Measurements from ENCODE around the gene GPR12.
"Not testable (repeated sequence)": the region's sequence is repeated elsewhere in the genome, so short reads cannot be mapped to it uniquely, and the experiment has no call there.

The GPR12 gene

GRCh38 chr13:26747706-26748105 is 12.9 kb downstream of the GPR12 start:
- no peak for DNase-seq (ENCODE audit: low read depth)

- no peak for DNase-seq (ENCODE audit: low read depth)
Observed at GRCh38 chr13:26743971-26744370, 16.6 kb downstream of the GPR12 start.

GRCh38 chr13:26742691-26743358 is 17.8 kb downstream of the GPR12 start:
- no peak for DNase-seq (ENCODE audit: low read depth)

- DNase-seq (ENCODE audit: low read depth) = no peak
Observed at GRCh38 chr13:26735677-26736076, 24.9 kb downstream of the GPR12 start.

- DNase-seq (ENCODE audit: low read depth) = no peak
Observed at GRCh38 chr13:26727633-26728032, 33.0 kb downstream of the GPR12 start.

GRCh38 chr13:26727122-26727521 is 33.5 kb downstream of the GPR12 start:
- DNase-seq (ENCODE audit: low read depth) = no peak

GRCh38 chr13:26726684-26727083 is 33.9 kb downstream of the GPR12 start:
- no peak for DNase-seq (ENCODE audit: low read depth)

- not testable (repeated sequence) for DNase-seq (ENCODE audit: low read depth)
Observed at GRCh38 chr13:26723620-26724019, 37.0 kb downstream of the GPR12 start.

- DNase-seq (ENCODE audit: low read depth) = no peak
Observed at GRCh38 chr13:26722321-26722720, 38.3 kb downstream of the GPR12 start.

- peak; percentile 5 for DNase-seq (ENCODE audit: low read depth)
Observed at GRCh38 chr13:26721251-26722121, 39.1 kb downstream of the GPR12 start.

- no peak for DNase-seq (ENCODE audit: low read depth)
Observed at GRCh38 chr13:26719356-26719945, 41.1 kb downstream of the GPR12 start.

- no peak for DNase-seq (ENCODE audit: low read depth)
Observed at GRCh38 chr13:26718872-26719271, 41.7 kb downstream of the GPR12 start.

- DNase-seq (ENCODE audit: low read depth) = no peak
Observed at GRCh38 chr13:26718146-26718545, 42.4 kb downstream of the GPR12 start.

- no peak for DNase-seq (ENCODE audit: low read depth)
Observed at GRCh38 chr13:26716984-26717383, 43.6 kb downstream of the GPR12 start.

- no peak for DNase-seq (ENCODE audit: low read depth)
Observed at GRCh38 chr13:26713341-26713740, 47.2 kb downstream of the GPR12 start.

GRCh38 chr13:26711211-26711610 is 49.4 kb downstream of the GPR12 start:
- no peak for DNase-seq (ENCODE audit: low read depth)

GRCh38 chr13:26710166-26710565 is 50.4 kb downstream of the GPR12 start:
- DNase-seq (ENCODE audit: low read depth) = no peak

GRCh38 chr13:26709461-26709860 is 51.1 kb downstream of the GPR12 start:
- DNase-seq (ENCODE audit: low read depth) = no peak

- no peak for DNase-seq (ENCODE audit: low read depth)
Observed at GRCh38 chr13:26708007-26708297, 52.6 kb downstream of the GPR12 start.

GRCh38 chr13:26707122-26708006 is 53.2 kb downstream of the GPR12 start:
- no peak for DNase-seq (ENCODE audit: low read depth)

GRCh38 chr13:26706381-26706780 is 54.2 kb downstream of the GPR12 start:
- no peak for DNase-seq (ENCODE audit: low read depth)

- no peak for DNase-seq (ENCODE audit: low read depth)
Observed at GRCh38 chr13:26705536-26705935, 55.0 kb downstream of the GPR12 start.
